GM10266 (cell line): ENCODE results near the gene MYRF.

Experiments
- DNase-seq: peaks from one replicate; pipeline ENCODE4 v3.0.0; 2012; ENCODE audit errors: extremely low spot score
- CTCF ChIP-seq: IDR thresholded peaks from 2 replicates; pipeline ENCODE4 v1.5.1; 2012; ENCODE audit warnings: mild to moderate bottlenecking, low read depth; ENCODE audit not compliant: control insufficient read depth, insufficient read depth; ENCODE audit errors: missing control alignments

MYRF gene

GRCh38 chr11:61733120-61733978, 19.1 kb upstream of the MYRF start:
- peak; percentile 99 for TF ChIP-seq CTCF
- peak; percentile 95 for DNase-seq

- TF ChIP-seq CTCF, result no peak
Measured at GRCh38 chr11:61734767-61735166, 17.7 kb upstream of the MYRF start.

GRCh38 chr11:61735391-61735790, 17.0 kb upstream of the MYRF start:
- no peak for DNase-seq
- no peak for TF ChIP-seq CTCF

More at GRCh38 chr11:61734767-61735166, 17.7 kb upstream of the MYRF start:
- no peak for DNase-seq

- no peak for TF ChIP-seq CTCF
Measured at GRCh38 chr11:61736310-61736709, 16.1 kb upstream of the MYRF start.

GRCh38 chr11:61737131-61737530, 15.3 kb upstream of the MYRF start:
- no peak for DNase-seq
- peak; percentile 16 for TF ChIP-seq CTCF

More at GRCh38 chr11:61736310-61736709, 16.1 kb upstream of the MYRF start:
- no peak for DNase-seq

- no peak for DNase-seq
- no peak for TF ChIP-seq CTCF
Measured at GRCh38 chr11:61737636-61738386, 14.6 kb upstream of the MYRF start.

- no peak for DNase-seq
- no peak for TF ChIP-seq CTCF
Measured at GRCh38 chr11:61738776-61739175, 13.7 kb upstream of the MYRF start.
